Measurements from ENCODE around the gene CD96.

CD96 gene

GRCh38 chr3:111531446-111531845, 10.6 kb upstream of the CD96 start:
- H3K27ac ChIP-seq: no peak overlapping the region
- H4K20me1 ChIP-seq: no peaks in the 10 kb centered on the region
- no peaks in the 10 kb centered on the region for H3K4me1 ChIP-seq
- H3K4me2 ChIP-seq: no peak overlapping the region
- TF ChIP-seq Cebpa-rat (IDR thresholded peaks at IDR 0.05): no peak
- no peak overlapping the region for H3K4me3 ChIP-seq
- H3K36me3 ChIP-seq: no peaks in the 10 kb centered on the region
- H3K27me3 ChIP-seq: no peaks in the 10 kb centered on the region
- no peak overlapping the region for H3K9ac ChIP-seq
- peaks cover 0 to 22% (median 13%) of the 10 kb centered on the region in 11 experiments; a peak in 16 of 22 replicates for H3K9me3 ChIP-seq (replicated peaks in 1 of 11)

- Histone ChIP-seq H3K9me3 (replicated peaks in 1 of 11) (peaks cover 0 to 19% (median 10%) of the 10 kb centered on the region in 11 experiments; a peak in 16 of 22 replicates), H3K4me3 (no peak overlapping the region), H4K20me1 (no peaks in the 10 kb centered on the region), H3K27ac (no peak overlapping the region), H3K9ac (no peak overlapping the region), H3K4me2 (no peak overlapping the region), H3K4me1 (peaks cover 14 to 16% (median 15%) of the 10 kb centered on the region in 10 experiments), H3K36me3 (no peaks in the 10 kb centered on the region), H3K27me3 (no peaks in the 10 kb centered on the region)
- no peak for TF ChIP-seq Cebpa-rat (IDR thresholded peaks at IDR 0.05)
Measured at GRCh38 chr3:111534701-111535100, 7.3 kb upstream of the CD96 start.

GRCh38 chr3:111538111-111538510, 3.9 kb upstream of the CD96 start:
- Histone ChIP-seq H3K4me2 (peak overlapping the region in 8 of 11 experiments; percentile 39 to 68 (median 58); a peak in 11 of 22 replicates), H3K36me3 (no peaks in the 10 kb centered on the region), H3K27ac (no peak overlapping the region), H3K9me3 (replicated peaks in 1 of 11) (no peaks in the 10 kb centered on the region), H3K4me3 (no peak overlapping the region), H3K4me1 (peaks cover 37 to 49% (median 41%) of the 10 kb centered on the region in 10 experiments), H3K27me3 (no peaks in the 10 kb centered on the region), H4K20me1 (no peaks in the 10 kb centered on the region), H3K9ac (no peak overlapping the region)
- no peak for TF ChIP-seq Cebpa-rat (IDR thresholded peaks at IDR 0.05)

- Histone ChIP-seq H3K27ac (no peak overlapping the region), H3K4me2 (peak overlapping the region; percentile 39 to 96 (median 58)), H3K4me1 (peaks cover 39 to 55% (median 46%) of the 10 kb centered on the region in 10 experiments)
Measured at GRCh38 chr3:111538681-111539083, 3.3 kb upstream of the CD96 start.

GRCh38 chr3:111539351-111540331, 2.4 kb upstream of the CD96 start:
- H4K20me1 ChIP-seq: no peaks in the 10 kb centered on the region
- TF ChIP-seq Cebpa-rat (IDR thresholded peaks at IDR 0.05): no peak
- no peak overlapping the region for H3K27ac ChIP-seq
- H3K4me1 ChIP-seq: peaks cover 39 to 64% (median 53%) of the 10 kb centered on the region in 10 experiments
- H3K9me3 ChIP-seq (replicated peaks in 1 of 11): no peaks in the 10 kb centered on the region
- H3K4me2 ChIP-seq: peak overlapping the region; percentile 39 to 96 (median 58)
- H3K4me3 ChIP-seq: no peak overlapping the region
- H3K36me3 ChIP-seq: 0 out of 22 replicates have a peak, but pooled peaks cover 0 to under 1% (median 0%) of the 10 kb centered on the region in 11 experiments
- H3K9ac ChIP-seq: no peak overlapping the region
- H3K27me3 ChIP-seq: no peaks in the 10 kb centered on the region

More at GRCh38 chr3:111538681-111539083, 3.3 kb upstream of the CD96 start:
- no peak for TF ChIP-seq Cebpa-rat (IDR thresholded peaks at IDR 0.05)
- H3K36me3 ChIP-seq: no peaks in the 10 kb centered on the region
- no peaks in the 10 kb centered on the region for H4K20me1 ChIP-seq
- no peaks in the 10 kb centered on the region for H3K9me3 ChIP-seq (replicated peaks in 1 of 11)
- H3K4me3 ChIP-seq: no peak overlapping the region
- no peak overlapping the region for H3K9ac ChIP-seq
- no peaks in the 10 kb centered on the region for H3K27me3 ChIP-seq

- Histone ChIP-seq H4K20me1 (no peaks in the 10 kb centered on the region), H3K27ac (peak overlapping the region in 9 of 11 experiments; percentile 43 to 82 (median 76); a peak in 17 of 22 replicates), H3K4me3 (peak overlapping the region in 3 of 10 experiments; percentile 59 to 65 (median 64); a peak in 2 of 20 replicates), H3K4me1 (peaks cover 55 to 82% (median 69%) of the 10 kb centered on the region in 10 experiments), H3K36me3 (peaks cover 0 to 14% (median 4%) of the 10 kb centered on the region in 11 experiments; a peak in 8 of 22 replicates), H3K9ac (peak overlapping the region in 8 of 11 experiments; percentile 70 to 82 (median 77); a peak in 11 of 22 replicates), H3K27me3 (no peaks in the 10 kb centered on the region), H3K9me3 (replicated peaks in 1 of 11) (no peaks in the 10 kb centered on the region), H3K4me2 (peak overlapping the region; percentile 21 to 96 (median 86); a peak in 21 of 22 replicates)
- no peak for TF ChIP-seq Cebpa-rat (IDR thresholded peaks at IDR 0.05)
Measured at GRCh38 chr3:111541391-111541790, 606 bp upstream of the CD96 start.

- peak overlapping the region; percentile 67 to 96 (median 86) for H3K4me2 ChIP-seq
- no peak for TF ChIP-seq Cebpa-rat (IDR thresholded peaks at IDR 0.05)
- H3K36me3 ChIP-seq: peaks cover 0 to 14% (median 4%) of the 10 kb centered on the region in 11 experiments; a peak in 8 of 22 replicates
Measured at GRCh38 chr3:111542611-111543300, 759 bp downstream of the CD96 start.

GRCh38 chr3:111545349-111545748, 3.4 kb downstream of the CD96 start:
- no peaks in the 10 kb centered on the region for H3K9me3 ChIP-seq (replicated peaks in 1 of 11)
- H3K4me2 ChIP-seq: peak overlapping the region in 10 of 11 experiments; percentile 4 to 96 (median 86); a peak in 20 of 22 replicates
- H3K36me3 ChIP-seq: peaks cover 0 to 14% (median 4%) of the 10 kb centered on the region in 11 experiments; a peak in 8 of 22 replicates
- H4K20me1 ChIP-seq: no peaks in the 10 kb centered on the region
- H3K27me3 ChIP-seq: no peaks in the 10 kb centered on the region
- peaks cover 74 to 100% (median 88%) of the 10 kb centered on the region in 10 experiments for H3K4me1 ChIP-seq
- H3K4me3 ChIP-seq: no peak overlapping the region
- H3K27ac ChIP-seq: peak overlapping the region in 5 of 11 experiments; percentile 15 to 83 (median 76); a peak in 7 of 22 replicates
- H3K9ac ChIP-seq: no peak overlapping the region
- no peak for TF ChIP-seq Cebpa-rat (IDR thresholded peaks at IDR 0.05)

More at GRCh38 chr3:111542611-111543300, 759 bp downstream of the CD96 start:
- peak overlapping the region in 9 of 11 experiments; percentile 47 to 82 (median 75); a peak in 18 of 22 replicates for H3K9ac ChIP-seq
- H3K4me3 ChIP-seq: peak overlapping the region in 8 of 10 experiments; percentile 6 to 65 (median 62); a peak in 15 of 20 replicates
- H4K20me1 ChIP-seq: no peaks in the 10 kb centered on the region
- peaks cover 68 to 95% (median 83%) of the 10 kb centered on the region in 10 experiments for H3K4me1 ChIP-seq
- peak overlapping the region in 10 of 11 experiments; percentile 7 to 82 (median 76); a peak in 19 of 22 replicates for H3K27ac ChIP-seq
- H3K9me3 ChIP-seq (replicated peaks in 1 of 11): no peaks in the 10 kb centered on the region
- no peaks in the 10 kb centered on the region for H3K27me3 ChIP-seq
